ENCODE data around the gene RXRG.

Gene RXRG

GRCh38 chr1:165407398-165407797 is 37.5 kb downstream of the RXRG start:
- DNase-seq, result no peak

- peak; percentile 24 for DNase-seq
These were observed 41.0 kb downstream of the RXRG start for GRCh38 chr1:165403835-165404482.

- DNase-seq, result no peak
These were observed 42.3 kb downstream of the RXRG start for GRCh38 chr1:165402517-165403111.

GRCh38 chr1:165397944-165398343 is 47.0 kb downstream of the RXRG start:
- no peak for DNase-seq

- DNase-seq, result no peak
These were observed 49.0 kb downstream of the RXRG start for GRCh38 chr1:165395901-165396300.

- no peak for DNase-seq
These were observed 49.4 kb downstream of the RXRG start for GRCh38 chr1:165395478-165395877.

GRCh38 chr1:165392634-165393571 is 52.0 kb downstream of the RXRG start:
- DNase-seq, result peak; percentile 85

DNA sequence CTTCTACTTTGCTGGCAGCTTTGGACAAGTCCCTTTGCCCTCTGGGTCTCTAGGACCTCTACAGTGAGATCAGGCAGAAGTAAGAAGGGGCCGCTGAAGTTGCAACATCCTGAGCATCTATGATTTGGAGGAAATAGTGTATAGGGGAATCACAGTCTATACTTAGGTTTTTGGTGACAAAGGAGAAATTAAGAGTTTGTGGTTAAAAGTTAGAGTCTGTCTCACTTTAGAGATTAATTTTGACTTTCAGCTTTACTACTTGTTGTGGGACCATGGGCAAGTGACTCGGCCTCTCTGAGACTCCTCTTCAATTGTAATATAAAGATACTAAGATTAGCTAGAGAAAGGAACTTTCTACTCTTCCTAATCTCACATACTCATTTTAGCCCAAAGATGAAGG is 55.3 kb downstream of the RXRG start:
- DNase-seq, result no peak

- no peak for DNase-seq
These were observed 57.0 kb downstream of the RXRG start for GRCh38 chr1:165387961-165388360.

GRCh38 chr1:165387505-165387904 is 57.4 kb downstream of the RXRG start:
- no peak for DNase-seq

GRCh38 chr1:165383599-165384405 is 61.1 kb downstream of the RXRG start:
- no peak for DNase-seq

- DNase-seq, result no peak
These were observed 61.9 kb downstream of the RXRG start for GRCh38 chr1:165383067-165383466.

DNA sequence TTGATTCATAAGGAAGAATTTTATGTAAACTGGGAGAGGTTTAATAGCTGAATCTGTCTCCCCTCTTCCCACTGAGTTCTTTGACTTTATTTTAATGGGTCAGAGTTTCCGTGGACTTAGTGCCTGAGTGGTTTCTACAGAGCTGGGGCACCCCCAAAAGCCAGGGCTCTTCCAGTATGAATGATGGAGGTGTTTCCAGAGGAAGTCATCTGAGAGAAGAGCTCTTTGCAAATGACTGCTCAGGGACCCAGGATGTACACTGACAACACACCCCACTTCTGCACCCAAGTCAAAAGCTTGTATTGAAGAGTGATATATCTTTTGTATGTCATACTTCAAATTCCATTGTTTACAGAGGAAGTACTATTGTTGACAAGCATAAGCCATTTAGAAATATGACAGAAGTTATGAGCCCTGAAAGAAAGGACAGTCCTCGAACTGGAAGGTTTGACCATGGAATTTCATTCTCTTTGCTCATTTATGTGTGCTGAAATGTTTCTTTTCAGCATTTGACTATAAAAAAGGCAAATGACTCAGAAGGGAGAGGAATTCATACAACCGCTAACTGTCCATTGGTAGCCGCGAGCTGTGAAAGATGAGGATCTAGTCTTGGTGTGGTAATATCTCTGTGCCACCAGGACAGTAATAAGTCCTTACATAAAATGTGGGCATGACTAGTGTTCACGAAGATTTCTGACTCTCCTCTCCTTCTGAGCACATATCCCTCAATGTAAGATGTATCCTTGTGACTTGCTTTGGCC is 63.0 kb downstream of the RXRG start:
- no peak for DNase-seq

- DNase-seq, result no peak
These were observed 68.1 kb downstream of the RXRG start for GRCh38 chr1:165376811-165377311.

DNA sequence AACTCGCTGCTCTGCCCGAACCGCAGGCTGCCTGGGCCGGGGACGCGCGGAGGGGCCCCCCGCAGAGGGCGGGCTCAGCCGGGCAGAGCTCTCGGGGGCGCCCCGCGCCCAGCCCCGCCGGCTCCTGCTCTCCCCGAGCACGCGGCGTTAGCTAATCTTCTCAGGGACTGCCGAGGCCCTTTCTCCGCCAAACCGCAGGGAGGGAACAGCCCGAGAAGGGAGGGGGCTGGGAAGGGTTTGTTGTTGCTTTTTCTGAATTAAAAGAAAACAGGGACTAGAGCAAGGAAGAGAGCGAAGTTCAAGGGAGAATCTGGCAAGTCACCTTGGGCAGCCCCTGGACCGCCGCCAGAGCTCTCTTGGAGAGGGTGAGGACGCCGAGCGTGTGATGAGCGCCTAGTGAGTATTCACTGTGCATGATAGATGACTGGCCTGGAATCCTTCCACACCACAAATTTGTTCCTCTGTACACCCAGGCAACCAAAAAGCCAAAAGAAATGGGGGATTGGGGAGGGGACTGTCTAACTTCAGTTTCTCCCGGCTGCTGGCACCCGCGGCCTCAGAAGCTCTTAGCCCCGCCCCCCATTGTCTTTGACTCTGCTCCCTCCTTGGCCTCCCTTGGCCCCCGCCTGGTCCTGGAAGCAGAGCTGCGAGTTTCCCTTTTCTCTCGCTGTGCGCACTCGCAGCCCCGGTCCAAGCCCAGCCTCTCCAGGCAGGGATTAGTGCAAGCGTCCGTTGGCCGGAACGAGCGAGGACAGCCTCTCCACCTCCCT is 68.7 kb downstream of the RXRG start:
- peak; percentile 35 for DNase-seq

DNA sequence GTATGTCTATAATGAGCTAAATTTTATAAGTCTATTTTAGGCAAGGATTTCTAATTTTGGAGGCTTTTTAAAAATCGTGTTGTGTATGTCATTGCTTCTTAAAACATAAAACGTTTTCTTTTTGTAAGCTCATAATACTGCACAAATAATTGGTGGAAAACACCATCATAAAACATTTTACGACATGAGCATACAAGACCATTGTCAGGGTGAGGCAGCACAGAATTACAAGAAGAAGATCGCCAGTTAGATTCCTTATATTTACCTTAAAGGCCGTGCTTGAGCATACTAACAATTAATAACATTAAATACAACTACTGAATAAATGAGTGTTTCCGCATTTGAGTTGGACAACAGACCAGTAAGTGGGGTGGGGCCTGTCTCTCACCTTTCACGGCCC is 69.3 kb downstream of the RXRG start:
- no peak for DNase-seq

DNA sequence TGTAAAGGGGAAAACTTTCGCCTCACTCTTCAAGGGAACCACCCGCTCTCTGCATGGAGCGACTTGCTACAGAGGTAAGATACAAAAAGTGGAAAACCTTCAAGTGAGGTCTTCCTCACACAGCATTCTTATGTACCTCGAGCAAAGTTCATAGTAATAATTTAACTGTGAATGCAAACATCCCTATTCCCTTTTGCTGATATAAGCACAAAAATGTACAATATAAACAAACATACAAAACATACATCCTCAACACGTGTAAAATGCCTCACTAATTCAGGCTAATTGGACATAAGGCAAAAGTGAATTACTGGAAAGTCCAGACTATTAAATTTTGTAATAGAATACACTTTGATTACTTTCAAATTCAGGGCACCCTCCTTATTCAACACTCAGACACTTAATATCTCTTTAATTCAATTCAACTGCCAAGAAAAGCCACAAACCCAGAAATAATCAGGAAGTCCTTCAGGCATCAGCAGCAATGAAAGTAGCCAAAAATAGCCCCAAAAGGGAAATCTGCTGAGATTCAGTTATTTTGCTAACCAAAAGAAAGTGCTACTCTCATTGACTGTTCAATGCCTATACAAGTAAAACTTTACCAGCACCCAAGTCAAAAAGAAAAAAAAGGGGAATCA is 73.2 kb downstream of the RXRG start:
- DNase-seq, result no peak

DNA sequence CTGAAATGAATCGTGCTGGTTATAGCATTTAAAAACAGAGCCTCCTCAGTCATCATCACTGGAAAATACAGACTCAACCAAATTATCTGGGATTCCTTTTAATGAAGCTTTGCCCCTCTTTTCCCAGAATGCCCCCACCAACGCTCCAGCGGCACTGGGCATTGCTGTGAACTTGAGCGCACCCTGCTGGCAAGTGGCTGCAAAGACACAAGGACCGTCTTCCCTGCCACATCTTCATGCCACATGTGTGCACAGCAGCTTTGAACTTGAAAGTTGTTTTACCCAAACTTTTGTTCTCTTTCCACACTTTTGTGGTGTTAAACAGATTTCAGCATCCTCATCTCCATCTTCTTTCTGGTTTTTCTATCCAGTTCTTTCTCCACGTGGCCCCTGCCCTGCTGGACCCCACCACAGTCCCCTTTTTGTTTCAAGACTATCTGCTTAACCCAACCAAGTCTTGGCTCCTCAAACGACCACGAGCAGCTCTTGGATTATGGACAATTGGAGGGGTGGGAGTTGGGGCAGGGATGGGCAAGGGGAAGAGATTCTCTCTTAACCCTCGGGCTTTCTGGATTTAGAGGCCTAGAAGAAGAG is 75.6 kb downstream of the RXRG start:
- peak; percentile 26 for DNase-seq

- DNase-seq, result peak; percentile 73
These were observed 77.4 kb downstream of the RXRG start for GRCh38 chr1:165367375-165367993.

DNA sequence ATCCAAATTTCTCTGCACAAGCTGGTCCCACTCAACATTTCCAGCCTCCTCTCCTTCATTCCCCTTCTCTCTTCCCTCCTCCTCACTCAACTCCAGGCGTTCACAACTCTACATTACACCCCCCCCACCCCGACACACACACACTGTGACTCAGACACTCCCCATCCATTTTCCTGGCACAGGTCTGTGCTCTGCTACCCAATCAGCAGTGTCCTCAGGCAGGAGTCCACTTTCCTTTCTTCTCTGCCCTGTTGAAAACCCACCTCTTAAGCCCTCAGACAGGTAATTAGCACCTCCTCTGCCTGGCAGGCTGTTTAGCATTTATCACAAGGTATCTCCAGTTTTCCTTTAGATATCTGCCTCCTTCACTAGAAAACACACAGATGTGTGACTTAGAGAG is 79.6 kb downstream of the RXRG start:
- no peak for DNase-seq
